Spleen (tissue), 7 donors: ENCODE measurements around the gene ANKZF1.

Source experiments
- CTCF ChIP-seq, 11 experiments: fragments of 200-600 bp in 7 of 11; fragments of 450-650 bp in 4 of 11; sonication (generic) in 4 of 11; IDR thresholded peaks in 8 of 11; conservative IDR thresholded peaks in 3 of 11; 1 replicate in 7 of 11; 2 replicates in 4 of 11; pipeline versions ENCODE4 v1.4.0 to v1.8.0; 2016 to 2021; ENCODE audit warnings: antibody characterized with exemption in 11 of 11, inconsistent platforms in 4 of 11, mild to moderate bottlenecking in 1 of 11
- POLR2A ChIP-seq, 3 donors: fragments of 450-650 bp; IDR thresholded peaks; one replicate each; pipeline ENCODE4 v1.5.1; 2017; ENCODE audit warnings: antibody characterized with exemption in 3 of 3, mild to moderate bottlenecking in 1 of 3
- donor health status: DM: no; HTN: no; CAD: no; lungs with moderate emphysema.
- donor health status: DM: no; HTN: no; CAD: no.
- donor health status: DM: no; HTN: no; CAD: no.

GRCh38 chr2:219184121-219184520, 45.5 kb upstream of the ANKZF1 start:
- TF ChIP-seq CTCF (IDR thresholded peaks at IDR 0.05 in 8 of 11, conservative IDR thresholded peaks at IDR 0.05 in 3 of 11): no peak
- TF ChIP-seq POLR2A (IDR thresholded peaks at IDR 0.05): no peak
